GM10847 (cell line): ENCODE measurements around the gene TOM1L2.
A peak's percentile ranks its signal among the peaks of the same experiment; 100 is the strongest.

ENCODE experiments used
- POLR2A ChIP-seq: IDR thresholded peaks from 2 replicates; pipeline ENCODE4 v1.6.1; 2011; ENCODE audit not compliant: insufficient read length; ENCODE audit errors: extremely low read depth

TOM1L2 gene

DNA sequence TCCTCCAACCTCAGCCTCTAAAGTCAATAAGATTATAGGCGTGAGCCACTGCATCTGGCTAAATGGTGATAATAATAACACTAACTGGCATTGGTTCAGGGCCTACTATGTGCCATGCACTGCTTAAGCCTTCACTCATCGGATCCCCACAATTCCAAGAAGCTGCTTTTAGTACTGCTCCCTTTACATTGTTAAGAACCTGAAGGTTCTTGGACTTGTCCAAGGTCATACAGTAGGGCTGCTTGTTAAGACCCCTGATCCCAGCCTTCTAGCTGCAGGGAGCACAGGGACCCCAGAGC is 142.0 kb downstream of the TOM1L2 start:
- no peak for TF ChIP-seq POLR2A

DNA sequence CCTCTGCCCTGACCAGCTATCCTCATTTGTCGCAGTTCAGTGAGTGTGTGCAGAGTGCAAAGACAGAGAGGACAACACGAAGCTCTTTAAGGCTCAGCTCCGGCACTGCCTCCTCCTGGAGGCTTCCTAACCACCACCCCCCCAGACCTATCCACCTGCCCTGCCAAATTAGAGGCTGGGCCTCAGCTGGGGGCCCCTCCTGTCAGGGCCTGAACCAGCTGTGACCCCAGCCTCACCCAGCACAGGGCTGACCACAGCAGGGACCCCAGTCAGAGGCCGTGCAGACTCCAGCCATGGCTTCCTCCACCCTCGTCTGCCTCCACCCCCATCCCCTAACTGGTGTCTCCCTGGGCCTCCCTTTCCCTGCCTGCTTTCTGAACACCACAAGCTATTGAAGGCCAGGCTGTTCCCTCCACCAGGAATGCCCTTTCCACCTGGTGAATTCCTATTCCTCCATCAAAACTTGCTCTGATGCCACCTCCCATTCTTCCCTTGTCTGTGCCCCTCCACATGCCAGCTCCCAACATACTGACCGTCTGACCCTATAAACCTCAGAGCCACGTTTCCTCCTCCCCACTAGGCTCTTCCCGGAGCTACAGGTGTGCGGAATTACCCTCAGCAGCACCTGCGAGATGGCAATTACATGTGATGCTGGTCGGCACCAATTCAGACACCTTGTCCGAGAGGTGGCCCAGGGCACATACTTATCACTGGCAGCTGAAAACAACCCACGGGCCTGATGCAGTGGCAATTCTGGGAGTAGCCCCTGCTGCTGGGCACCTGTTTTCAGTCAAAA is 144.2 kb downstream of the TOM1L2 start:
- TF ChIP-seq POLR2A = no peak

DNA sequence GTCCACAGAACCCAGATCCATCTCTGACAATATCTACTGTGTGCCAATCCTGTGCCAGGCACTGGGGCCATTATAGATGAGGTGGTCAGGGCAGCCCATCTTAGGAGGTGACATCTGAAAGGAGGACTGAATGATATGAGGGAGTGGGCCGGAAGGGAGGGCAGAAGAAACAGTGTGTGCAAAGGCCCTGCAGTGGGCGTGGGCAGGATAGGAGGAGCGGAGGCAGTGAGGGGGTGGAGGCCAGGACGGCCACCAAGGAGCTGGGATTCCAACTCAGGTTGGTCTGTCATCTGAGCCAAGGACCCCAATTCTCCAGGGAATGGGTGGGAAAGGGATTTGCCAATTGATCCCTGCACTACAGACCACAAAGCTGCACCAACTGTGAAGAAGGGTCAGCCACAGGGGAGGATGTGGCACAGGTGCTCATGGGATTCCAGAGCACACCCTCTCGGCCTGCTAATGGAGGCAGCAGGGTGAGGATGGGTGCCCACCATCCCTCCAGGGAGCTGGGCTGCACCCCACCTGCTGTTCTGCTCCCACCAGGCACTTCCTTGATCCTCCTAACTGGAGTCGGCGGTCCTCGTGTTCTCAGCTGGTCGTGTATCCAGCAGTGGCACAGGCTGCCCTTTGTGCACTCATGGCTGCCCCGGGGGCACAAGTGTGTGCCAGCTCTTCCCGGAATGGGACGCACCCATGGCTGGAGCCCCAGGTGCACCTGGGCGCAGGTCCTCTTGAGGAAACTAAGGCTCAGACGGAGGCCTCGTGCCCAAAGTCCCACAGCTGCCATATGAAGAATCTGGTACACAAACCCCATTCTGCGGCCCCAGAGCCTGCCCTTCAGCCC is 145.0 kb downstream of the TOM1L2 start:
- TF ChIP-seq POLR2A = no peak

DNA sequence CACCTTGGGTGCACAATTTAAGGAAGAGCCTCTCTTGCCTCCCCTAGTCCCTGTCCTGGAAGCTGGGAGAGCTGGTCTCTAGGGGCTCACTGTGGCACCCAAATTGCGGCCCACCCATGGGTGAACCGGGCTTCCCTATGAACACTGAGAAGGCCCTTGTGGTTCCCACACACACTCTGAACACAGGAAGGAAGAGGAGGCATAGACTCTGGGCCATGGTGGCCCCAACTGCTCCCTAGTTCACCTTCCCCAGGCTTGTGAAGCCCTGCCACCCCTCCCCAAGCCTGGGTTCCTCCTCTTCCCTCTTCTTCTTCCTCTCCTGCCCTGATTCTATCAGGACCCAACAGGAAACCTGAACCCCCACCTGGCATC is 145.9 kb downstream of the TOM1L2 start:
- no peak for TF ChIP-seq POLR2A

DNA sequence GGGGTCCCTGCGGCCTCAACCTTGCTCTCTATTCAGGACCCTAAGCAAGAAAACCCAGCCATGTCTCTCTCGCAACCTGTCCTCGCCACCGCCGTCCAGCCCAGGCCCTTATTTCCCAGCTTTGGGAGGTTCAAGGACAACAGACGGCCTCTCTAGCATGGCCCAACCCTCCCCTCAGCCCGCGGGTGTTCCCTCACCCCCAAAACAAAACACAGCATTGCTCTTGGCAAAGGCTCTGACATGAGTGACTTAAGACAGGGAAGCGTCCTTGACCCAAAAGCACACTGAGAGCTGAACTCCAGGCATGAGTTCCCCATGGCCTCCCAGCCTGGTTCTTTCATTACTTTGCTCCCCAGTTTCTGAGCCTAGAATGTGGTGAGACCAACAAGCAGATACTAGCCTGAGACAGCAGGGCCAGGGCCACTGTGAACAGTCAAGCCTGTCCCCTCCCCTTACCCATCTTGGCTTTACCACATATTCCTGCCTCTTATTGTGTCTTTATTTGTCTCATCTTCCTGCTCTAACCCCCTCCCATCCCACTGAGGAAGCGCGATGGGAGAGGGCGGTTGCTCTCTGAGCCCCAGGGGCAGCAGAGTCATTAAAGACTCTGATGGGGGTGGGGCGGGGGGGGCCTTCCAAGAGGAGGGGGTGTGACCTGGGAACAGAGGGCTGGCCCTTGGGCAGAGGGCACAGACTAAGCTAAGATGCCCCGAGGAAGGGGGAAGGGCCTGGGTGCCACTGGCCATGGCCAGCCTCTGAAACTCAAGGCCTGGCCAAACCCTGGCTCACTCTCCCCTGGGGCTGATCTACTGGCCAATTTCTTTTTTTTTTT is 147.2 kb downstream of the TOM1L2 start:
- TF ChIP-seq POLR2A = no peak

DNA sequence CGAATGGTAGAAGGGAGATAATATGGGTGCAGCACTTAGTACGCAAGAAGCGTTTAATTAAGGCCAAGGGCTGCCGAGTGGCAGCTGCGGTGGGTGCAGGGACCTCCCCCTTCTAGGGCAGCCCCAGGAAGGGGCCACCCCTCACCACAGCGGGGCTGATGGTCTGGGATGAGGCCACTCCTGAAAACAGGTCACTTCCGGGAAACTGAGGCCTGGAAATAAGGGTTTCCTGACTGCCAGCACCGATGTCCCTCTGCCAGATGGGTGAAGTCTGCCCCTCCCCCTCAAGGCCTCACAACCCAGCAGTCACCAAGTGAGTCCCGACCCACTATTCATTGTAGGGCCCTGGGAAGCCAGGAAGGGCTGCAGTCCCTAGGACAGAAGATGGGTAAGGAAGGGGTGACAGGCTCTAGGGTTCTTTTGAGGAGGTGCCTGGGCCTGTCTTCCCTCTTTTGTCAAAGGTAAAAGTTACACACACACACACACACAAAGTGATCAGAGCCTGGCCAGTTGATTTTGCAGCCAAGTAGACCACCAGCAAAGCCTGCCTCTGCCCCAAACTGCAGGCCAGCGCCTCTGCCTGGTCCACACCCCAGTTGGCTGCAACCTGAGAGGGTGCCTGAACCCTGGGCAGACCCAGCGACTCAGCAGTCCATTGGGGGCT is 147.9 kb downstream of the TOM1L2 start:
- no peak for TF ChIP-seq POLR2A

DNA sequence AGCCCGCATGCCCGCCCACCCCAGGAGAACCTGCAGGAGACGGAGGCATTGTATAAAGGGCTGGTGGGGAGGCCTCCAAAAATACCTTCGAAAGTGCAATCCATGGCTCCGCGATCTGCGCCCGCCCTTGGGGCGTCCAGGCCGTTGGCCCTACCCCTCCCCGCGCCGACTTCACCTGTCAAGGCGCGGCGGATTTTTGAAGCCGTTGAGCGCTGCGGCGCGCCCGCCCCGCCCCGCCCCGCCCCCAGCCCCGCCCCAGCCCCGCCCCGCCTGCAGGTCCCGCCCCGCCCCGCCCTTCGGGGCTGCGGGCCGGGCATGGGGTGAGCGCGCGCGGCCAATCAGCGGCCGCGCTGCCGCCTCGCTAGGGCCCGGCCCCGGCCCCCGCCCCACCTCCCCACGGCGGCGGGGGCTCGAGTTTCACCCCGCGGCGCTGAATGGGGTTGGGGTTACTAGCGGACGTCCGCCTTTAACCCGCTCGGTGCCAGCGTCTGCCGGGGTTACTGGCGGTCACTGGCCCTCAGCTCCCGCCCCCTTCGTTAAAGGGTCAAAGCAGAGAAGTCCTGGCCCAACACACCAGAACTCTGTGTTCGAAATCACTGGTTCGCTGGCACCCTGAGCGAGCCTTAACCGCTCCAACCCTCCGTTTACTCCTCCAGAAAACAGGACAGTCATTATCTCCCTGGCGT is 148.6 kb downstream of the TOM1L2 start:
- peak; percentile 42 for TF ChIP-seq POLR2A

DNA sequence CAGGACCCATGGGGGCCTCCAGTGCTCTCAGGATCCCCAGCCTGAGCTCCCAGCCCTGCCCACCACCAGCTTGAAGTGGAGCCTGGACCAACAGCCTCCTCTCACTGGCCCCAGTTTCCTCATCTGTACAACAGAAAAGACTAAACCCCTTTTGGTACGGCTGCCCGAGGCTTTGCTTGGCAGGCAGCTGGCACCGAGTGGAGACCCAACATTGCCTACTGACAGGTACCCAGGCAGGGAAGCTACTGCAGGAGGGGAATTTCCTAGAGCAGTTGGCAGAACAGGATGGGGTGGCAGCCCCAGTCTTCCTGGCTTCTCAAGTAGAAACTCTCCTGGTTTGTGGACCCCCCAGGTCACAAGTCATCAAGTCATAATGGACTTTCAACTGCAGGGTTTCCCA is 149.6 kb downstream of the TOM1L2 start:
- TF ChIP-seq POLR2A = no peak

DNA sequence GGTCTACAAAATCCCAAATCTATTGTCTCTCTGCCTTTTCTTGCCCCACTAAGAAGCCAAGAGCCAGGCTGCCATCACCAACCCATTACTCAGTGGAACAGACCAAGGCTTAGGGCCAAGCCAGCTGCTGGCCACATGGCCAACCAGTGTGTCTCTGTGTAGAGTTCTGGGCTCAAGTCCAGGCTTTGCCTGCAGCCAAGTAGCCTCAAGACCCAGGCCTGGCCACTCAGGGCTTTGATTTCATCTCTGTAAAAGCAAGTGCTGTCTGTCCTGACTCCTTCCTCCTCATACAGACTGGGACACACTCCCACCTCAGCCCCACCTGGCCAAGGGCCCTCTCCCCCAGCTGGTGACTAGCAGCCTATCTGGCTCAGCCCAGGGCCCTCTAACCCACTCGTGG is 150.0 kb downstream of the TOM1L2 start:
- TF ChIP-seq POLR2A = no peak

DNA sequence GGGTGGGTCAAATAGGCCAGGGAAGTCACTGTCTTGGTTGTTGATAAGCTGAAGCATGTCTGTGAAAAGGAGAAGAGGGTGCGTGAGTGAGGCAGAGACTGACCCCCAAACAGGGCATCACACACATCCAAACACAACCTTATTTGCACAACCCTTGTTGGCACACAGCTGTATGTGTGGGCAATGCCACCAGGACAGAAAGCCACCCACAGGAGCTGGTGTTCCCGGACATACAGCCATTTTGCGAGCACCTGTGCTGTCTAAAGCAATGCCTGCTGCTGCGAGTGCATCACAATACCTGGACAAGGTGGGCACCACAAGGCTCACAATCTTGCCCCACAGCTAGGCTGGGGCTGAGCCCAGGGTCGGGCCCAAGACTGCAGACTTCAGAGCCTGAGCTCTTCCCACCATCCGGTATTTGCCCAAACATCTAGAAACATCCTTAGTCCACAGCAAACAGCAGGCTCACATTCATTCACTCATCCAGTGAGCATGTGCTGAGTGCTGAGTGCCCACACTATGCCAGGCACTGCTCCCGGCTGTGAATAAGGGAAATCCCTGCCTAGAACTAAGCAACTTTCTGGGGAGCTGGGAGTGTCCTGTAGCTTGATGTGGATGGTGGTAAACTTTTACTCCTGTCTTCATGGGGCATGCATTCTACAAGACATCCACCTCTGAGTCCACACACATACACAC is 151.6 kb downstream of the TOM1L2 start:
- no peak for TF ChIP-seq POLR2A

DNA sequence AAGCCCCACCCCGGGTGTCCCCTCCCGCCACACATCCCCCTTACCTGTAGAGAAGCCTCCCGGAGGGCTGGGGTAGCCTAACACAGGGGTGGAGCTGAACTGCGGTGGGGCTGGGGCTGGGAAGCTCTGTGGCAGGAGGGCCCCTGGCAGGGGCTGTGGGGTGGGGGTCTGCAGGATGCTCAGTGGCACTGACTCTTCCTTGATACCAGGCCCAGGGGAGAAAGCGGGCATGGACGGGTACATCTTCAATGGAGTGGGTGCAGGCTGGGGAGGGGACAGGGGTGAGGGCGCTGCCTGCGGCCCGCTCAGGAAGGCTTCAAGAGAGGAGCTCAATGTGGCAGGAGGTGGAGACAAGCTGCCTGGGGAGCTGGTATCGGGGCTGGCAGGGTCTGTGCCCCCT is 152.2 kb downstream of the TOM1L2 start:
- TF ChIP-seq POLR2A = no peak

DNA sequence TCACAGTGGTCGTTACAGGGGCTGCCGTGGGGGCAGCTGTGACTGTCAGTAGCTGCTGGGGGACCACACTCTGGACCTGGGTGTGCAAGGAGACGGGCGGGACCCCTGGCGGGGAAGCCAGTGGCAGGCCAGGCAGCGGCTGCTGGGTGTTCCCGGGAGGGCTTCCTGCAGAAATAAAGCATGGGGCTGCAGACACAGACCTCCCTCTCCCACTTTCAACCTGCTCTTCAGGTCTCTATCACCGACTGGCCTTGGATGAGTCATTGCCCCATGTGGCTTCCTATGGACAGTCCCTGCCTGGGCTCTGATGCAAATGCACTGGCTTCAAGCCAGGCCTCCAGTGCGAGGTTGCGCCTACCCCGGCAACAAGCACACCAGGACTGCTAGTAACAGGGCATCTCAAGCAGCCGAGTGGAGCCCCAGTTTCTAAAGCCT is 152.6 kb downstream of the TOM1L2 start:
- TF ChIP-seq POLR2A = no peak

DNA sequence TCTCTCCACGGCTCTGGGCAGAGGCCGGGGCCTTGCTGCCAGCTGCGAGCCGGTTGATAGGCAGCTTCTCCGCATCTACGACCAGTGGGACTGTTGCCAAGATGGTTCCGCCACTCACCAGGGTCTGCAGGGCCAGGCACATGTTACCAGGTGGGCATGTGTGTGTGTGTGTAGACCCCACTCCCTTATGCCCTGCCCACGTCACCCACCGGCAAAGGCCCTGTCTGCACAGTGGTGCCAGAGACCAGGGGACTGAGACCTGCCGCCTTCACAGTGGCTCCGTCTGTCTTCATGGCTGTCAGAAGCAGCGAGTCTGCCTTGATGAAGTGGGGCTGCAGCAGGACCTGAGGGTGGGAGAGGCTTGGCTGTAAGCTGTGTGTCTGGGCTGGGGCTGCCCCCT is 153.1 kb downstream of the TOM1L2 start:
- TF ChIP-seq POLR2A = no peak

DNA sequence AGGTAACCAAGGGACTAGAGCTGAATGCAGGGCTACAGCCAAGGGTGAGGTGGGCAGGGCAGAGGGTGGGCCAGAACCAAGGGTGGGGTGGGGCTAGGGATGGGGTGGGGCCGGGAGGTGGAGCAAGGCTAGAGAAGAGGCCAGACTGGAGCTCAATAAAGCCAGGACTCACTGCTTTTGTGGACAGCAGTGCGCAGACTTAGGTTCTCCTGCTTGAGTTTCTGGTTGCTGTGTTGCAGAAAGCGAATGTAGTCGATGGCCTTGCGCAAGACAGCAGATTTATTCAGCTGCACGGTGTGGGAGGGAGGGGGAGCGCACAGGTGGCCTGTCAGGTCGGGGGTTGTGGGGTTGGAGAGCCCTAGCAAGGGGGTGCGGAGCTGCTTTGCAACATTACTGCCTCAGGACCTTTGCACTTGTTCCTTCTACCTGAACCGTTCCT is 154.1 kb downstream of the TOM1L2 start:
- TF ChIP-seq POLR2A = no peak
